ENCODE measurements around the gene PROCR.
"Not testable (repeated sequence)": the region's sequence is repeated elsewhere in the genome, so short reads cannot be mapped to it uniquely, and the experiment has no call there.

PROCR gene

DNA sequence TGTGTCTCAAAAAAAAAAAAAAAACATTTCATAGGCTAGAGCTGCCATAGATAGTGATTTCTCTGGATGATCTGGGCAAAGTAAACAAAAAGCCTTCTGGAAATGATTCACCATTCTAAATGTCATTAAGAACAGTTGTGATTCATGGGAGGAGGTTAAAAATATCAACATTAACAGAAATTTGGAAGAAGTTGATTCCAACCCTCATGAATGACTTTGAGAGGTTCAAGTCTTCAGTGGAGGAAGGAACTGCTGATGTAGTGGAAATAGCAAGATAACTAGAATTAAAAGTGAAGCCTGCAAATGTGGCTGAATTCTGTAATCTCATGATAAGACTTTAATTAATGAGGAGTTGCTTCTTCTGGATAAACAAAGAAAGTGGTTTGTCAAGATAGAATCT lies 27.9 kb downstream of the PROCR start:
- Histone ChIP-seq H3K9ac (ENCODE audit: low read length) (no peak overlapping the region), H3K4me3 (ENCODE audit: low read depth, low read length) (no peak overlapping the region)

DNA sequence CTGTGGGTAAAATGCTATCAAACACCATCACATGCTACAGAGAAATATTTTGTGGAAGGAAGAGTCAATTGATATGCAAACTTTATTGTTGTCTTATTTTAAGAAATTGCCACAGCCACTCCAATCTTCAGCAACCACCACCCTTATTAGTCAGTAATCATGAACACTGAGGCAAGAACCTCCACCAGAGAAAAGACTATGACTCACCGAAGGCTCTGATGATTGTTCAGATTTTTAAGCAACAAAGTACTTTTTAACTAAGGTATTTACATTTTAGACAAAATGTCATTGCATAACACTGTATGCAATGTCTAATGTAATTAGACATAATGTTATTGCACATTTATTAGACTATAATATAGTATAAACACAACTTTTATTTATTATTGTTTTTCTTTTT lies 28.4 kb downstream of the PROCR start:
- Histone ChIP-seq H3K27me3 (ENCODE audit: control insufficient read depth, insufficient read depth, low read length) (no peaks in the 10 kb centered on the region), H3K4me1 (ENCODE audit: control insufficient read depth, insufficient read depth, low read length) (no peaks in the 10 kb centered on the region), H3K9me3 (ENCODE audit: control insufficient read depth, insufficient read depth, low read depth, low read length) (peaks cover 37% of the 10 kb centered on the region), H3K9ac (ENCODE audit: low read length) (no peak overlapping the region), H3K4me3 (ENCODE audit: low read depth, low read length) (no peak overlapping the region), H3K36me3 (ENCODE audit: control insufficient read depth, insufficient read depth, low read length) (no peaks in the 10 kb centered on the region), H3K27ac (ENCODE audit: low read depth, low read length) (no peak overlapping the region)

More for the DNA sequence above, 27.9 kb downstream of the PROCR start:
- Histone ChIP-seq H3K27me3 (ENCODE audit: control insufficient read depth, insufficient read depth, low read length) (no peaks in the 10 kb centered on the region), H3K4me1 (ENCODE audit: control insufficient read depth, insufficient read depth, low read length) (no peaks in the 10 kb centered on the region), H3K36me3 (ENCODE audit: control insufficient read depth, insufficient read depth, low read length) (no peaks in the 10 kb centered on the region), H3K9me3 (ENCODE audit: control insufficient read depth, insufficient read depth, low read depth, low read length) (peaks cover 39% of the 10 kb centered on the region), H3K27ac (ENCODE audit: low read depth, low read length) (no peak overlapping the region)

DNA sequence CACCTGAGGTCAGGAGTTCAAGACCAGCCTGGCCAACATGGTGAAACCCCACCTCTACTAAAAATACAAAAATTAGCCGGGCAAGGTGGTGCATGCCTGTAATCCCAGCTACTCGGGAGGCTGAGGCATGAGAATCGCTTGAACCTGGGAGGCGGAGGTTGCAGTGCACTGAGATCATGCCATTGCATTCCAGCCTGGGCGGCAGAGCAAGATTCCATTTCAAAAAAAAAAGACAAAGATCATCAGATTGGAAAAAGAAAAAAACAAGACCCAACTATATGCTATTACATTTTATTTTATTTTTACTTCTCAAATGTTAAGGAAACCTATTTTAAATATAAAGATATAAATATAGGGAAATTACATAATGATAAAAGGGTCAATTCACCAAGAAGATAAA lies 29.6 kb downstream of the PROCR start:
- H3K27me3 ChIP-seq (ENCODE audit: control insufficient read depth, insufficient read depth, low read length); H3K9ac ChIP-seq (ENCODE audit: low read length); H3K4me1 ChIP-seq (ENCODE audit: control insufficient read depth, insufficient read depth, low read length); H3K4me3 ChIP-seq (ENCODE audit: low read depth, low read length); H3K36me3 ChIP-seq (ENCODE audit: control insufficient read depth, insufficient read depth, low read length); H3K27ac ChIP-seq (ENCODE audit: low read depth, low read length): not testable (repeated sequence)
- H3K9me3 ChIP-seq (ENCODE audit: control insufficient read depth, insufficient read depth, low read depth, low read length), result peaks cover 31% of the 10 kb centered on the region

DNA sequence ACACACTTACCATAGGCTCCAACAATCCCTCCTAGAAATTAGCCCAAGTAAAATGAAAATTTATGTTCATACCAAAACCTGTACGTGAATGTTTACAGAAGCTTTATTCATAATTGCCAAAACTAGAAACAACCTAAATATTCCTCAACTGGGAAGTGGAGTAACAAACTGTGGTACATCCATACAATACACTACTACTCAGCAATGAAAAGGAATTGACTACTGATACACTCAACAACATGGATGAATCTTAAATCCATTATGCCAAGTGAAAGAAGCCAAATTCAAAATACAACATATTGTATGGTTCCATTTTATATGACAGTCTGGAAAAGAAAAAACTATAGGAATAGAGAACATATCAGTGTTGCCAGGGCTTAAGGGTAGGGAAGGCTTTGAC lies 34.9 kb downstream of the PROCR start:
- no peak overlapping the region for H3K9ac ChIP-seq (ENCODE audit: low read length)
- peaks cover 4% of the 10 kb centered on the region; the same call in 1 of the 2 replicates for H3K4me1 ChIP-seq (ENCODE audit: control insufficient read depth, insufficient read depth, low read length)
- no peaks in the 10 kb centered on the region for H3K9me3 ChIP-seq (ENCODE audit: control insufficient read depth, insufficient read depth, low read depth, low read length)
- H3K4me3 ChIP-seq (ENCODE audit: low read depth, low read length), result no peak overlapping the region
- H3K36me3 ChIP-seq (ENCODE audit: control insufficient read depth, insufficient read depth, low read length), result no peaks in the 10 kb centered on the region
- no peak overlapping the region for H3K27ac ChIP-seq (ENCODE audit: low read depth, low read length)
- no peaks in the 10 kb centered on the region for H3K27me3 ChIP-seq (ENCODE audit: control insufficient read depth, insufficient read depth, low read length)

DNA sequence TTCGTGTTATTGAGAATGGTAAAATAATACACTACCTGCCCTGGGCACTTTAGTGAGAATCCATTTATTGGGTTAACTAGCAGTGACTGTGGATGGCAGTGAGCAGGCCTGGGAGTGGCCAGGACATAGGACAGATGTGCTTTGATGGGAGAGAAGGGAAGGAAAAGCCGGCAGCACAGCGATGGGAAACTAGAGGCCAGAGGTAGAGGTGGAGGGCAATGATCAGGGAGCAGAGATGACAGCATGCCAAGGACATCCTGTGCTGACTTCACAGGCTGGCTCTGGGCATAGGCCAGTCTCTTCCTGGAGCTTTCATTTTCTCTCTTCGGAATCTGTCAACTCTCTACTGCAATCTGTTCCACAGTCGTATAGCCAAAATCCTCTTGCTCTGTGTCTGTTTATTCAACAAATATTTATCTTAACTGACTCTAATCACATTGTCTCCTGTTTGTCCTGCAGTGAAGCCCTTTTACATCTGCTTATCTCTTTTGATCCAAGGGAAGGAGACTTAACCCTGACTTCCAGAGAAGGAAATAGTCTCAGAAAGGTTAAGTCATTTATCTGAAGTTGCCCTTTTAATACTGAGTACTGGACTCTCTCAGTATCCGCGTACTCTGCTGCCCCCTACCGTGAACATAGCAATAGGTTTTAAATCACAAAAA lies 36.2 kb downstream of the PROCR start:
- Histone ChIP-seq H3K27ac (ENCODE audit: low read depth, low read length) (no peak overlapping the region), H3K4me3 (ENCODE audit: low read depth, low read length) (no peak overlapping the region), H3K9me3 (ENCODE audit: control insufficient read depth, insufficient read depth, low read depth, low read length) (no peaks in the 10 kb centered on the region), H3K9ac (ENCODE audit: low read length) (no peak overlapping the region), H3K4me1 (ENCODE audit: control insufficient read depth, insufficient read depth, low read length) (peaks cover 4% of the 10 kb centered on the region; the same call in 1 of the 2 replicates), H3K27me3 (ENCODE audit: control insufficient read depth, insufficient read depth, low read length) (no peaks in the 10 kb centered on the region), H3K36me3 (ENCODE audit: control insufficient read depth, insufficient read depth, low read length) (no peaks in the 10 kb centered on the region)

DNA sequence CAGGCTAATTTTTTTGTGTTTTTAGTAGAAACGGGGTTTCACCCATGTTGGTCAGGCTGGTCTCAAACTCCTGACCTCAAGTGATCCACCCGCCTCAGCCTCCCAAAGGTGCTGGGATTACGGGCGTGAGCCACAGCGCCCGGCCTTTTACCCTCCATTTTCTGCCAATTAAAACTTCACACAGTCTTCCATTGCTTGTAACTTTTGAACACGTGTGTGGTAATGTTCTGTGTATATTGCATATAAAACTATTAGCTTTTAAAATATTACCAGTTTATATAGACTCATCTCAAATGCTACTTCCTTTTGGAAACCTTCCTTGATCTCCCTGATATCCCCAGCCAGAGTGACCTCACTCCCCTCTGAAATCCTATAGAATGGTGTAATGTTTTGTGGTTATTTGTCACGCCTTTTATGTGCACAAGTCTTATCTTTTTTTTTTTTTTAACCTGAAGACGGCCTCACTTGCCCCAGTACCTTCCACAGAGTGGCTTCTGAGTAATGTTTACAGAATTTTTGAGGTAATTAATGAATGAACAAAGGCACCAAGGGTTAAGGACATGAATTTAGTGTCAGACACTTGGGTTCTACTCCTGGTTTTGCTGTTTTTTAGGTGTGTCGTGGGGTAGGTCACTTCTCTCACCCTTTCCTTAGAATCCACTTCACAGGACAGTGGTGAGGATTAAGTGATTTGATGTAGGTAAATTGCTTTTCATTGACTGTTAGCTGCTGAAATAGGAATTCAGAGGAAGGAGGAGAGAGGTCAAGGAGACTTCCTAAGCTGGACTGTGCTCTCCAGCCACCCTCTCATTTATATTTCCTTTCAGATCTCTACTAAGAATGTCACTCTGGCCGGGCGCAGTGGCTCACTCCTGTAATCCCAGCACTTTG lies 43.4 kb downstream of the PROCR start:
- H3K9ac ChIP-seq (ENCODE audit: low read length), result no peak overlapping the region

DNA sequence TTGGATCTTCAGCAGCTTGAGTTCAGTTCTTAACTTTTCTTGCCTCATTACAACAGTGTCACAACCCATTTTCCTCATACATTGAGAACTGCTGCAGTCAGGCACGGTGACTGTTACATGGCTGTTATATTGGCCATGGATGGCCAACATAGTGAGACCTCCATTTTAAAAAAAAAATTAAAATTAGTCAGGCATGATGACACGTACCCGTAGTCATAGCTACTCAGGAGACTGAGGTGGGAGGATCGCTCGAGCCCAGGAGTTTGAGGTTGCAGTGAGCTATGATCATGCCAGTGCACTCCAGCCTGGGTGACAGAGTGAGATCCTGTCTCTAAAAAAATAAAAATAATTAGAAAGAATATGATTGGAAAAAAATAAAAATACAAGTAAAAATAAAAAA lies 44.7 kb downstream of the PROCR start:
- H3K36me3 ChIP-seq (ENCODE audit: control insufficient read depth, insufficient read depth, low read length), result no peaks in the 10 kb centered on the region
- no peak overlapping the region for H3K27ac ChIP-seq (ENCODE audit: low read depth, low read length)
- peaks cover 5% of the 10 kb centered on the region for H3K4me1 ChIP-seq (ENCODE audit: control insufficient read depth, insufficient read depth, low read length)
- no peaks in the 10 kb centered on the region for H3K27me3 ChIP-seq (ENCODE audit: control insufficient read depth, insufficient read depth, low read length)
- H3K9ac ChIP-seq (ENCODE audit: low read length), result no peak overlapping the region
- no peaks in the 10 kb centered on the region for H3K9me3 ChIP-seq (ENCODE audit: control insufficient read depth, insufficient read depth, low read depth, low read length)
- no peak overlapping the region for H3K4me3 ChIP-seq (ENCODE audit: low read depth, low read length)

More for the DNA sequence above, 43.4 kb downstream of the PROCR start:
- Histone ChIP-seq H3K27me3 (ENCODE audit: control insufficient read depth, insufficient read depth, low read length) (no peaks in the 10 kb centered on the region), H3K4me1 (ENCODE audit: control insufficient read depth, insufficient read depth, low read length) (no peaks in the 10 kb centered on the region), H3K9me3 (ENCODE audit: control insufficient read depth, insufficient read depth, low read depth, low read length) (no peaks in the 10 kb centered on the region), H3K27ac (ENCODE audit: low read depth, low read length) (no peak overlapping the region), H3K36me3 (ENCODE audit: control insufficient read depth, insufficient read depth, low read length) (no peaks in the 10 kb centered on the region), H3K4me3 (ENCODE audit: low read depth, low read length) (no peak overlapping the region)

DNA sequence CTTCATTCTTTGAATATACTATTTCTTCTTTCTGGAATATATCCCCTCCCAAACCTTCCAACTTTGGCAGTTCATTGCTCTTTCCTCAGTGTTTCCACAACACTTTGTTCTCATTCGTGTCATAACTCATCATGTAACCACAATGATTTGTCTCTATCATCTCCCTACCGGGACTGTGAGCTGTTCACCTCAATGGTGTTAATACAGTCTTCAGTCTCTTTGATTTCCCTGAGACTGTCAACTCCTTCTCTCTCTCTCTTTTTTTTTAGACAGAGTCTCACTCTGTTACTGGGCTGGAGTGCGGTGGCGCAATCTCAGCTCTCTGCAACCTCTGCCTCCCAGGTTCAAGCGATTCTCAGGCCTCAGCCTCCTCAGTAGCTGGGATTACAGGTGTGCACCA lies 52.1 kb downstream of the PROCR start:
- no peaks in the 10 kb centered on the region for H3K9me3 ChIP-seq (ENCODE audit: control insufficient read depth, insufficient read depth, low read depth, low read length)
- H3K4me1 ChIP-seq (ENCODE audit: control insufficient read depth, insufficient read depth, low read length), result peaks cover 24% of the 10 kb centered on the region
- peaks cover 47% of the 10 kb centered on the region for H3K27me3 ChIP-seq (ENCODE audit: control insufficient read depth, insufficient read depth, low read length)
- H3K9ac ChIP-seq (ENCODE audit: low read length), result no peak overlapping the region
- H3K27ac ChIP-seq (ENCODE audit: low read depth, low read length), result no peak overlapping the region
- H3K4me3 ChIP-seq (ENCODE audit: low read depth, low read length), result no peak overlapping the region
- H3K36me3 ChIP-seq (ENCODE audit: control insufficient read depth, insufficient read depth, low read length), result no peaks in the 10 kb centered on the region

DNA sequence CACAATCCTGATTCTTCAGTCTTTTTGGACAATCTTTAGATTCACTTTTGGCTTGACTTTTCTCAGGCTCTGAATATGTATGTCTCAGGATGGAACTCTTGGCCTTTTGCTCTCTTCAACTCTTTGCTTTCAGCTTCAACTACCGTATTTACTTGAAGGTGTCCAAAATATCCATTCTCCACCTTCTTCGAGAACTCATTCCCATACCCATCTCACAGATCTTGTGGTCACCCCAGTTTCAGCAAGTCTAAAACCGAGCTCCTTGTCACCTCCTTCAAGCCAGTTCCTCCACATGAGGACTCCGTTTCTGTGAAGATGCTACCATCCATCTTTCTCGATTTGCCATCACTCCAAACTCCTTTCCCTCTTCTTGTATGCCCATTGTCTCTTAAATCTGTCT lies 52.7 kb downstream of the PROCR start:
- Histone ChIP-seq H3K27ac (ENCODE audit: low read depth, low read length) (no peak overlapping the region), H3K4me1 (ENCODE audit: control insufficient read depth, insufficient read depth, low read length) (peaks cover 24% of the 10 kb centered on the region), H3K4me3 (ENCODE audit: low read depth, low read length) (no peak overlapping the region), H3K9ac (ENCODE audit: low read length) (no peak overlapping the region), H3K9me3 (ENCODE audit: control insufficient read depth, insufficient read depth, low read depth, low read length) (no peaks in the 10 kb centered on the region), H3K36me3 (ENCODE audit: control insufficient read depth, insufficient read depth, low read length) (no peaks in the 10 kb centered on the region), H3K27me3 (ENCODE audit: control insufficient read depth, insufficient read depth, low read length) (peaks cover 47% of the 10 kb centered on the region)

DNA sequence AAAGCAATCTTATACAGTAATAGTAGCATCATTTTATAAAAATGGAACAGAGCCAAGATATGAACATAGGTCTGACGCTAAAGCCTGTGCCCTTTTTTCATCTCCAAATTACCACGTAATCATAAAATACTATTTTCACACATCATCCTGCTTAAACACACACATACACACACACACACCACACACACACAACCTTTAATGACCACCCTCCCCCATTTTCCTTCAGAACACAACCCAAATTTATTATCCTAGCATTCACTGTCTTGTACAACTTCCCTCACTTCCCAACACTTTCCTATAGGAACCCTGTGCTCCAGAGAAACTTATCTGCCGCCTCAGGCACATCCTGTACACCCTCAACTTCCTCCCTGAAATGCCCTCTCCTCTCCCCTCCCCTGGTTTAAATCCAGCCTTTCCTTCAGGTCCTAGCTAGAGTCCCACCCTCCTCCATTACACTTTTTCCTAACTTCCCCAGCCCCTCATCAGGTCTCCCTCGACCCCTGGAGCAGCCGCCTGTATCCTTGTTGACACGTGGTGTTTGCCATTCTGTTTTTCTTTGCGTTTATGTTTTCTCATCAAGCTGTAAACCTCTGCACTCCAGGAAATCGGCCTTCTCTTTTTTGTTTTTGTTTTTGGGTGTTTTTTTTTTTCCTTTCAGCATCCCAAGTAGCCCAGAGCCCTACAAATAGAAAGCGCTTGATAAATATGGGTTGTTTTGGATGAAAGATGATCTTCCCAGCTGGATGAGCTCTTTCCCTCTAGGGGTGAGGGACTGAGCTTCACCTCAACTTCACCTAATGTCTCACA lies 53.6 kb downstream of the PROCR start:
- Histone ChIP-seq H3K36me3 (ENCODE audit: control insufficient read depth, insufficient read depth, low read length) (no peaks in the 10 kb centered on the region), H3K9me3 (ENCODE audit: control insufficient read depth, insufficient read depth, low read depth, low read length) (no peaks in the 10 kb centered on the region), H3K4me3 (ENCODE audit: low read depth, low read length) (peak overlapping the region; percentile 65), H3K9ac (ENCODE audit: low read length) (no peak overlapping the region), H3K4me1 (ENCODE audit: control insufficient read depth, insufficient read depth, low read length) (peaks cover 24% of the 10 kb centered on the region), H3K27ac (ENCODE audit: low read depth, low read length) (no peak overlapping the region), H3K27me3 (ENCODE audit: control insufficient read depth, insufficient read depth, low read length) (peaks cover 47% of the 10 kb centered on the region)
